Panc1 (cell line): ENCODE data around the gene CYP4F2. TPM values are rescaled to one million over a fixed set of nuclear protein-coding genes. Genes with fewer than 3 reads are reported as not detected.
"Not testable (repeated sequence)": the region's sequence is repeated elsewhere in the genome, so short reads cannot be mapped to it uniquely, and the experiment has no call there.

ENCODE experiments used
- ATAC-seq: fragments of 200-7000 bp; cut with Tn5 transposase; 2 replicates; pipeline ENCODE4 v1.9.1; 2020; ENCODE audit warnings: mild to moderate bottlenecking, moderate library complexity
- BruUV-seq: library from RNA; stranded (reverse); fragments of 400-500 nt; replicated peaks from 2 replicates; lab custom pipeline; 2021; lab: Mats Ljungman, UMichigan
- CTCF ChIA-PET: fragments of 300-600 bp; sonication (Branson Sonifier 250); formaldehyde crosslinking; loops from one replicate; lab custom pipeline; 2022; ENCODE audit warnings: antibody characterized with exemption; lab: Charles Lee
- POLR2A ChIA-PET: fragments of 300-600 bp; sonication (Branson Sonifier 250); formaldehyde crosslinking; loops from one replicate; lab custom pipeline; 2022; ENCODE audit warnings: antibody characterized with exemption; lab: Charles Lee
- DNase-seq: peaks from one replicate; pipeline ENCODE4 v3.0.0-alpha.2; 2010; ENCODE audit warnings: low read depth, low spot score
- H3K27ac ChIP-seq: 2 replicates; pipeline ENCODE4 v1.5.1; 2011; ENCODE audit warnings: mild to moderate bottlenecking, low read length, inconsistent platforms
- H3K27me3 ChIP-seq: fragments of 200-500 bp; sonication (Bioruptor generic); 2 replicates; pipeline ENCODE4 v1.6.0; 2014; ENCODE audit warnings: low read length, inconsistent platforms; ENCODE audit not compliant: control insufficient read depth, insufficient read depth
- H3K36me3 ChIP-seq: fragments of 200-500 bp; sonication (Bioruptor generic); 2 replicates; pipeline ENCODE4 v1.5.1; 2014; ENCODE audit warnings: inconsistent platforms, mild to moderate bottlenecking, low read length, moderate library complexity; ENCODE audit not compliant: control insufficient read depth, insufficient read depth
- H3K4me1 ChIP-seq: 2 replicates; pipeline ENCODE4 v1.5.1; 2011; ENCODE audit warnings: inconsistent platforms, mild to moderate bottlenecking, low read length, moderate library complexity; ENCODE audit not compliant: control insufficient read depth, insufficient read depth
- H3K4me3 ChIP-seq, 2 experiments: 2 replicates each; pipeline ENCODE4 v1.5.1; 2011 to 2012; ENCODE audit warnings: low read depth in 2 of 2, low read length in 2 of 2, mild to moderate bottlenecking in 2 of 2, inconsistent platforms in 1 of 2, moderate library complexity in 1 of 2
- H3K9me3 ChIP-seq: fragments of 200-500 bp; sonication (Bioruptor generic); 2 replicates; pipeline ENCODE4 v1.5.1; 2014; ENCODE audit warnings: low read depth, mild to moderate bottlenecking, inconsistent platforms, low read length, moderate library complexity; ENCODE audit not compliant: control insufficient read depth, insufficient read depth
- POLR2AphosphoS5 ChIP-seq: IDR thresholded peaks from 2 replicates; pipeline ENCODE4 v1.6.1; 2012; ENCODE audit warnings: mild to moderate bottlenecking, low read depth, low read length, moderate library complexity
- SIN3A ChIP-seq: IDR thresholded peaks from 2 replicates; pipeline ENCODE4 v1.6.1; 2012; ENCODE audit warnings: low read depth, mild to moderate bottlenecking, low read length, moderate library complexity, borderline replicate concordance; ENCODE audit not compliant: insufficient read depth
- TCF7L2 ChIP-seq: IDR thresholded peaks from 2 replicates; pipeline ENCODE4 v1.6.1; 2011; ENCODE audit warnings: mild to moderate bottlenecking, low read depth, low read length, inconsistent platforms
- in situ Hi-C: cut with HindIII; loops from 2 replicates; pipeline ENCODE4 v1.10.0; 2016; ENCODE audit warnings: low sequenced_read_pairs, low pct_unique_long_range_greater_than_20kb
- intact Hi-C: fragments of 100-400 bp; cut with micrococcal nuclease; formaldehyde crosslinking; loops from one replicate; pipeline ENCODE4 v1.10.0; 2022; ENCODE audit not compliant: unreplicated experiment
- total RNA-seq: library from RNA; stranded (reverse); gene quantifications from one replicate; pipeline ENCODE4 v1.2.1, GENCODE V29; 2021; ENCODE audit not compliant: unreplicated experiment
- TF ChIP-seq, protein P1 (sequence below): fragments of 450-650 bp; IDR thresholded peaks from 2 replicates; pipeline ENCODE4 v1.5.1; 2017; ENCODE audit warnings: mild to moderate bottlenecking
- TF ChIP-seq, protein P2 (sequence below), 2 experiments: IDR thresholded peaks; 2 replicates each; pipeline ENCODE4 v1.6.1; 2011 to 2012; ENCODE audit warnings: low read depth in 2 of 2, control low read depth in 1 of 2, low read length in 1 of 2, mild to moderate bottlenecking in 1 of 2, moderate library complexity in 1 of 2; ENCODE audit not compliant: insufficient read depth in 1 of 2

Gene CYP4F2
- total RNA-seq, 1 experiment from 2014 or later: 0.21 TPM

DNA sequence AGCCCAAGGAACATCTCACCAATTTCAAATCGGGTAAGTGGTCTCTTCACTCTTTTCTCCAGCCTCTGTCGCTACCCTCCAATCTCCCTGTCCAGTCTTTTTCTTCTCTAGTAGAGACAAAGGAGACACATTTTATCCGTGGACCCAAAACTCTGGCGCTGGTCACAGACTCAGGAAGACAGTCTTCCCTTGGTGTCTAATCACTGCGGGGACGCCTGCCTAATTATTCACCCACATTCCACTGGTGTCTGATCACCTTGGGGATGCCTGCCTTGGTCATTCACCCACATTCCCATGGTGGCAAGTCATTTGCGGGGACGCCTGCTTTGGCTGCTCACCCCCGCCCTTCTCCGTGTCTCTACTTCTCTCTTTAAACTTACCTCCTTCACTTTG is 68.6 kb downstream of the CYP4F2 start:
- CTCF ChIA-PET: no interaction called here
- in situ Hi-C loops (no loop called here), intact Hi-C loops (no loop called here)
- ATAC-seq (no peak), DNase-seq (no peak)
- Histone ChIP-seq H3K4me3 (no peak overlapping the region), H3K27ac (no peak overlapping the region), H3K4me1 (no peaks in the 10 kb centered on the region), H3K9me3 (no peaks in the 10 kb centered on the region), H3K27me3 (no peaks in the 10 kb centered on the region), H3K36me3 (no peaks in the 10 kb centered on the region; the same call in 1 of the 2 replicates)
- TF ChIP-seq, protein P1, sequence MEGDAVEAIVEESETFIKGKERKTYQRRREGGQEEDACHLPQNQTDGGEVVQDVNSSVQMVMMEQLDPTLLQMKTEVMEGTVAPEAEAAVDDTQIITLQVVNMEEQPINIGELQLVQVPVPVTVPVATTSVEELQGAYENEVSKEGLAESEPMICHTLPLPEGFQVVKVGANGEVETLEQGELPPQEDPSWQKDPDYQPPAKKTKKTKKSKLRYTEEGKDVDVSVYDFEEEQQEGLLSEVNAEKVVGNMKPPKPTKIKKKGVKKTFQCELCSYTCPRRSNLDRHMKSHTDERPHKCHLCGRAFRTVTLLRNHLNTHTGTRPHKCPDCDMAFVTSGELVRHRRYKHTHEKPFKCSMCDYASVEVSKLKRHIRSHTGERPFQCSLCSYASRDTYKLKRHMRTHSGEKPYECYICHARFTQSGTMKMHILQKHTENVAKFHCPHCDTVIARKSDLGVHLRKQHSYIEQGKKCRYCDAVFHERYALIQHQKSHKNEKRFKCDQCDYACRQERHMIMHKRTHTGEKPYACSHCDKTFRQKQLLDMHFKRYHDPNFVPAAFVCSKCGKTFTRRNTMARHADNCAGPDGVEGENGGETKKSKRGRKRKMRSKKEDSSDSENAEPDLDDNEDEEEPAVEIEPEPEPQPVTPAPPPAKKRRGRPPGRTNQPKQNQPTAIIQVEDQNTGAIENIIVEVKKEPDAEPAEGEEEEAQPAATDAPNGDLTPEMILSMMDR: no peak
- TF ChIP-seq POLR2AphosphoS5 (no peak), TCF7L2 (no peak), SIN3A (no peak)
- TF ChIP-seq, protein P2, sequence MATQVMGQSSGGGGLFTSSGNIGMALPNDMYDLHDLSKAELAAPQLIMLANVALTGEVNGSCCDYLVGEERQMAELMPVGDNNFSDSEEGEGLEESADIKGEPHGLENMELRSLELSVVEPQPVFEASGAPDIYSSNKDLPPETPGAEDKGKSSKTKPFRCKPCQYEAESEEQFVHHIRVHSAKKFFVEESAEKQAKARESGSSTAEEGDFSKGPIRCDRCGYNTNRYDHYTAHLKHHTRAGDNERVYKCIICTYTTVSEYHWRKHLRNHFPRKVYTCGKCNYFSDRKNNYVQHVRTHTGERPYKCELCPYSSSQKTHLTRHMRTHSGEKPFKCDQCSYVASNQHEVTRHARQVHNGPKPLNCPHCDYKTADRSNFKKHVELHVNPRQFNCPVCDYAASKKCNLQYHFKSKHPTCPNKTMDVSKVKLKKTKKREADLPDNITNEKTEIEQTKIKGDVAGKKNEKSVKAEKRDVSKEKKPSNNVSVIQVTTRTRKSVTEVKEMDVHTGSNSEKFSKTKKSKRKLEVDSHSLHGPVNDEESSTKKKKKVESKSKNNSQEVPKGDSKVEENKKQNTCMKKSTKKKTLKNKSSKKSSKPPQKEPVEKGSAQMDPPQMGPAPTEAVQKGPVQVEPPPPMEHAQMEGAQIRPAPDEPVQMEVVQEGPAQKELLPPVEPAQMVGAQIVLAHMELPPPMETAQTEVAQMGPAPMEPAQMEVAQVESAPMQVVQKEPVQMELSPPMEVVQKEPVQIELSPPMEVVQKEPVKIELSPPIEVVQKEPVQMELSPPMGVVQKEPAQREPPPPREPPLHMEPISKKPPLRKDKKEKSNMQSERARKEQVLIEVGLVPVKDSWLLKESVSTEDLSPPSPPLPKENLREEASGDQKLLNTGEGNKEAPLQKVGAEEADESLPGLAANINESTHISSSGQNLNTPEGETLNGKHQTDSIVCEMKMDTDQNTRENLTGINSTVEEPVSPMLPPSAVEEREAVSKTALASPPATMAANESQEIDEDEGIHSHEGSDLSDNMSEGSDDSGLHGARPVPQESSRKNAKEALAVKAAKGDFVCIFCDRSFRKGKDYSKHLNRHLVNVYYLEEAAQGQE (IDR thresholded peaks at IDR 0.05; ENCODE audit: insufficient read depth in 1 of 2, low read depth in 2 of 2, low read length in 1 of 2): no peak
- BruUV-seq: no TSS peak
- POLR2A ChIA-PET: no interaction called here

DNA sequence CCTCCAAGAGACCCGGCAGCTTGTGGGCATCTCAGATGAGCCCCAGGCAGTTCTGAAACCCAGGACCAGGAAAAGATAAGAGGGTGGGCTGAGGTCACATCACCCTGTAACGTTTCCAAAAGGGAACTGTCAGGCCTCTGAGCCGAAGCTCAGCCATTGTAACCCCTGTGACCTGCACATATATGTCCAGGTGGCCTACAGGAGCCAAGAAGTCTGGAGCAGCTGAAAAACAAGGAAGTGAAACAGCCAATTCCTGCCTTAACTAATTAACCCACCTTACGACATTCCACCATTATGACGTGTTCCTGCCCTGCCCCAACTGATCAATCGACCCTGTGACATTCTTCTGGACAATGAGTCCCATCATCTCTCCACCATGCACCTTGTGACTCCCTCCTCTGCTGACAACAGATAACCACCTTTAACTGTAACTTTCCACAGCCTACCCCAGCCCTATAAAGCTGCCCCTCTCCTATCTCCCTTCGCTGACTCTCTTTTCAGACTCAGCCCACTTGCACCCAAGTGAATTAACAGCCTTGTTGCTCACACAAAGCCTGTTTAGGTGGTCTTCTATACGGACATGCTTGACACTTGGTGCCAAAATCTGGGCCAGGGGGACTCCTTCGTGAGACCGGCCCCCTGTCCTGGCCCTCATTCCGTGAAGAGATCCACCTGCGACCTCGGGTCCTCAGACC is 69.1 kb downstream of the CYP4F2 start:
- H3K4me3 ChIP-seq, H3K36me3 ChIP-seq, BruUV-seq, in situ Hi-C loops, H3K27me3 ChIP-seq, POLR2A ChIA-PET, CTCF ChIA-PET, DNase-seq, H3K27ac ChIP-seq, H3K4me1 ChIP-seq, H3K9me3 ChIP-seq, intact Hi-C loops, ATAC-seq: not testable (repeated sequence)

DNA sequence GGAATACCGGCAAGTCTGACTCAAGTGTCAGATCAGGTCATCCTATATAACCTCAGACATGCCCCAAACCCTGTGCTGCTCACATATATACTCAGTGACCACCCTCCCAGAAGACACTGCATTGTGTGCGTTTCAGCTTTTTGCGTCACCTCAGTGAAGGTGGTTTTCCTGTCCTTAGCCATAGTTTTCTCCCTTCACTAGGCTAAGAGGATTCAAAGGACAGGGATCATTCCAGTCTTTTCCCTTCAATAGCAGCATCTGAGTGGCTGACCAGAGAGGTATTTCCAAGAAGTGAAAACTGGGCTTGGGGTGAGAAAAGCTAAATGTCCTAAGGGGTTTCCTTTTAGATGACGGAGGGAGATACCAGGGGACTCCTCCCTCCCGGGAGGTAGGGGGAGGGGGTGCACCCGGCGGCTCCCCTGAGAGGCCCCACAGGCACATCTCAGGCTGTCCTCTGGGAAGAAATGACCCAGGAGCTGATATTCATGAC is 69.7 kb downstream of the CYP4F2 start:
- BruUV-seq: no TSS peak
- Histone ChIP-seq H3K4me1 (no peaks in the 10 kb centered on the region), H3K9me3 (no peaks in the 10 kb centered on the region), H3K27ac (no peak overlapping the region), H3K4me3 (no peak overlapping the region), H3K36me3 (no peaks in the 10 kb centered on the region; the same call in 1 of the 2 replicates), H3K27me3 (no peaks in the 10 kb centered on the region)
- TF ChIP-seq SIN3A: no peak
- TF ChIP-seq, protein P2 (IDR thresholded peaks at IDR 0.05; ENCODE audit: insufficient read depth in 1 of 2, low read depth in 2 of 2, low read length in 1 of 2): no peak
- TF ChIP-seq TCF7L2: no peak
- no peak for TF ChIP-seq POLR2AphosphoS5
- TF ChIP-seq, protein P1: no peak
- intact Hi-C loops: no loop called here
- ChIA-PET CTCF (no interaction called here), POLR2A (no interaction called here)
- in situ Hi-C loops: no loop called here
- ATAC-seq (no peak), DNase-seq (no peak)
